Stimulated activated CD4-positive, alpha-beta T cell treated with anti-CD3 and anti-CD28 coated beads, TNF-alpha, amount 100 ng/mL, for 1 hour (primary cell): ENCODE results near the gene PLEKHM3.
"Not testable (repeated sequence)": the region's sequence is repeated elsewhere in the genome, so short reads cannot be mapped to it uniquely, and the experiment has no call there.

ENCODE experiments used
- DNase-seq, 3 donors: peaks; one replicate each; pipeline ENCODE4 v3.0.0-alpha.2; 2020; ENCODE audit warnings: low read depth in 3 of 3, low spot score in 1 of 3

Gene PLEKHM3

DNA sequence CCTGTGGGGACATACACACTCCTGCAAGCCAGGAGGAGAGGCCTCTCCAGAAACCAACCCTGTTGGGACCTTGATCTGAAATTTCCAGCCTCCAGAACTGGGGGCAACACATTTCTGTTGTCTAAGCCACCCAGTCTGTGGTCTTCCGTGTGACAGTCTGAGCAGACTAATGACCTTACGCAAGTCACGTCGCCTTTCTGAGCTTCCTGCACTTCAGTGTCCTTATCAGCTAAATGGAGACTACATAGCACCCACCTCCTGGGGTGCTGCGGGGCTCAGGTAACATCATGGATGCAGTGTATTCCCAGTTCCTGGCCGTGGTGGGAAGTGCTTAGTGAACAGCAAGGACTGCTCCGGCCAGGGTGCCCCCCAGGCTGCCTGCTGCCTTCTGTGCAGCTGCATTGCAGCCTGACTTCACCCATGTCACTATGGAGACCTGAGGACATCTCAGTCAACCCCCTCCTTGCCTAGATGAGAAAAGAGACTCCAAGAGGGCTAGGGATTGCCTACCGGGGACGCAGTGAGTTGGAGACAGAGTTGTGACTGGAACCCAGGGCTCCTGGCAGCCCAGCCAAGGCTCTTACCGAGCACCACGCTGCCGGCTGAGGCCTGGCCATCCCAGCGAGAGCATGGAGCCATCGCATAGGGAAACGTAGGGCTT is 194.4 kb downstream of the PLEKHM3 start:
- DNase-seq = no peak

DNA sequence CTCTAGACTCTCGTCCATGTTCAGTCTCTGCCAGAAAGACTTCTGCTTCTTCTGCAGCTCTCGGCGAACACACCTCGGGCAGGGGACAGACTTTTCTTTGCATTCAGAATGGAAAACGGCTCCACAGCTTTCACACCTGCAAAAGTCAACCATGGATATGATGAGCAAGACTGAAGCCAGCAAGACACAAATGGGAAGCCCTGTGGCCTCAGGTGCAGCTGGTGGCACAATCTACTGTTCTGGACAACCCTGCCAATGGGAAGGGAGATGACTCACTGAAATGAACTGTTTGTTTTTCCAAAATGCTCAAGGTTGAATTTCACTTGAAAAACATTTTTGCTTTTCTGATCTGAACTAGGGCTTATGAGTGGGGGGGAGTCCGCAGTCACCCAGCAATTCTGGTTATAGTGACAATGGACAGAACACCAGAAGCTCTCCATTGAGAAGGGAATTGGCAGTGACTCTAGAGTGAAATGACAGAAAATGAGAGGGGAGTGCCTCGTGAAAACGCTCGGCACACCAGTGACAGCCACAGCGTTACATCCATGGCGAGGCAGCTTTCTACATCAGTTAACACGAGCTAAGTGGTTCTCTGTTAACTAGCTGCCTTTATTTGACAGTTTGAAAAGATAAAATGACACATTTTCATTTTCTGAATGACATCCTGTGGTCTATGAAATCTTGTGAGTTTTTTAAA is 196.8 kb downstream of the PLEKHM3 start:
- no peak for DNase-seq

DNA sequence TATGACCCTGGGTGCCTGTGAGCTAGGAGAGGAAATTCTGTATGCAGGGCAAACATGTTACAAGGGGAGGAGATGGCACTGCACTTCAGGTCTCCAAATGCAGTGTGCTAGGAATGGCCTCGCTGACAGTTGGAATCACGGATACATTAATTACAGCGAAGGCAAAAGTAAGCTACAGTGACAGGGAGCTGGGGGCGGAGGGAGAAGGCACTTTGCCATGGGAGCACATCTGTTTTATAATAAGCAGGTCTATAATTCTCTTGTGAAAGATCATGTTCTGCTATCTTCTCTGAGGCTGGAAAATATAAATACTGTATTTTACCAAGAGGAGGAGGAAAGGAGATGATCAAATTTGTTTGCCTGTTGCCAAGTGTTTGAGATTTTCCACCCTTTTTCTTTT is 199.3 kb downstream of the PLEKHM3 start:
- no peak for DNase-seq

DNA sequence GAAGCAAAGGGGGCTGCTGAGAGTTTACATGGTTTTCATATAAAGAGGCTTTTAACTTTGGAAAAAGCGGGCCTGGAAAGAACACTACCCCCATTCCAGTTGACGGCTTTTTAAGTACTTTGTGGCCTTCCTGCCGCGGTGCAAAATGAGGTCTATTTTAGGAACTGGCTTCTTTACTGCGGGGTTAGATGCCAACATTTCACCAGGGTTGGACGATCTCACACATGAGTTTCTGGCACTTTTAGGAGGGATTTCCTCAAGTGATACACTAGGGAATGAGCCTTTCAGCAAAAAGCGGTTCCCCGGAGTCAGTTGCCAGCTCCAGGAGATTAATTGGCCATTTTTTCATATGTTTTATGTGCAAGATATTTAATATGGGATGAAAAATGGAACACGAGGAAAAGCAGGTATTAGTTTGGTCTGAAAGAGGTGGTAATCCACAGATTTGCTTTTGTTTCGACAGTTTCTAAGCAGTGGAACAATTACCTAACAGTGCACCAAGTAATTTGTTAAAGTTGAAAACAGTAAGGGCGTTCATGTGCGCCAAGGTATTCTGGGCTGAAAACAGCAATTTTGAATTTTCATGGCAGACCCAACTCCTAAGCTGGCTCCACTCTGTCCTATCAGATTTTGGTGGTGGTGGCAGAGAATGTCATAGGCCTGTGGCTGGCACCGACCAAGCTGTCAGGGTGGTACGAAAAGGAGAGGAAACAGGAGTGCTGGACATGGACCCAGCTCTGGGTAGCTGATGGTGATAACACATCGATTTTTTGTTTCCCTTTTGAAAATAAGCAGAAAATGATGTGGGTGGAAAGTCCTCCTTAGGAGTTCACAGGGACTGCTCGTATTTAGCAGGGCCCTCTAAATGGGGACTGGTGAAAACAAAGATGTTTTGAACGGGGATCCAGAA is 200.0 kb downstream of the PLEKHM3 start:
- no peak for DNase-seq

DNA sequence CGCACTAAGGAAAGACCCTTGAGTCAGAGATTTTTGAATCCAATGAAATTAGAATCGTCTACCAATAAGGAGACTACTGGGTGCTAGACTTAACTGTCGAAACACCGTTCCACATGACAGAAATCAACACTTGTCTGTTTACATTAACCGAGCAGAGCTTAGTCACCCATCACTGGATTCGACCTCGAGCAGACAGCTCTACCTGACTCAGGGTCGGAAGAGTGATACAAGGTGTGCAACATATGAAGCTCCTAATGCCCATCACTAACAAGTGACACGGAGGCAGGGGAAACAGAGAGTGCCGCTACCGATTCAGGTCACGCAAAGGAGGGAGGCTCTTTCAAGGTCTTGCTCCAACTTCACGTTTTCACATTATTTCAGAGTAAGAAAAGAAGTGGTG is 201.5 kb downstream of the PLEKHM3 start:
- no peak for DNase-seq

DNA sequence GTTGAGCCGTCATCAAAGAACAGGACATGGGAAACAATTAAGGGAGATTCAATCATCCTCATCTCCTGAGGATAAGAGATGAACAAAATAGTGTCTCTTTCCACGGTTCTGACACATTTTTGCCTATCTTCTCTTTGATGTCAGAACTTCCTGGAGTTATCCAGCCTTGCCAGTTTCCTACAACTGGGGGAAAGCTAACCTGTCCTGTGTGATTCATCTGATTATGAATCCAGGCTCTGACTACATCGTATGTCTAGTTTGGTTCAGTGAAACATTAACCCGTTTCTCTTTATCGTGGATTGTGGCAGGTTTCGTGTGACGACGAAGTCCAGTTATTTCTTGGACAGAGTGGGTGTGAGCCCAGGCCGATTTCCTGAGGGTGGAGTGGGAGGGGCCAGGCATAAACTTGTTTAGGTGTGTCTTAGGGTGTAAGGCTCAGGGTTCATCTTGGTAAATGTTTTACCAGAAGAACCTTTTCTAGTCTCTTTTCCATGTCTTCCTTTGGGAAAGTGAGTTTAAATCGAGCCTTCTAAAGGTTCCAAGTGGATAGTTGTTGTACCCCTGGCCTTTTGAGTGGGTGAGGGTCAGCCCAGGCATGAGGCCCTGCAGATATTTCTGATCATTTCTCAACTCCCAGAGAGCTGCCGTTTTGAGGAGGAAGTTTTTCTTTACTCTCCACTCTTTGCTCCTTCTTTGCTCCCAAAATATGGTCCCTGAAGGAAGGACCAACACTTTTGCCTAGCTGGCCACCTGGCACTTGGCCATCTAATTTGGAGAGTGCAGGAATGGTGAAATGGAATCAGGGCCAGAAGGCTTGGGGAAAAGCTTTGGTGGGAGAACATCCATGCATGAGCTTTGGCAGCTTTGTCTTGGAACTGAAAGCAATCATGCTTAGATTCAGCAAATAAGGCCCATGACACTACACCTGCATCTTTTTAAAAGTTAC is 205.2 kb downstream of the PLEKHM3 start:
- DNase-seq = no peak

DNA sequence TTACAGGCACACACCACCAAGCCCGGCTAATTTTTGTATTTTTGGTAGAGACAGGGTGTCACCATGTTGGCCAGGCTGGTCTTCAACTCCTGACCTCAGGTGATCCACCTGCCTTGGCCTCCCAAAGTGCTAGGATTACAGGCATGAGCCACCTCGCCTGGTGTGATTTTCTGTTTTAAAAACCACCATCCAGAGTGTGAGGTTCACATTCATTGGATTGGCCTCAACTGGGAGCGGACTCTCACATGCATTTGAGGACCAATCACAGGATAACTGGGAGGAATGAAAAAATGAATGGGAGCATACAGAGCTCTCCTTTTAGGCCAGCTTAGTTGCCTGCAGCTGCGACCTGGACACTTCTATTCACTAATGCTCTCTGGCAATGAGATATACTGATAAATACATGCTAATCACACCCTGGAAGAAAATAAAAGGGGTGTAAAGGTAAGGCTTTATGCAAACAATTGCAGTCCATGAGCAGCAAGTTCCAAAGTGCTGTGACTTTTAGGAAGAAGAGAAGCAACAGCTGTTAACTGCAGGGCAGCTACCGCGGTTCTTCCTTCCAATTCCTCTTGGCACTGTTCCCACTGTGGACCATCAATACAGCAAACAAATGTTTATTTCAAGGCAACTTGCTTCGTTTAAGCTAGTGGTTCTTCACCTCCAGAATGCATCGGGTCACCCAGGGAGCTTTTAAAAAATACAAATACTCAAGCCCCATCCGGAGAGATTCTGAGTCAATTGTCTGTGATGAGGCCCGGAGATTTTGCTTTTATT is 206.1 kb downstream of the PLEKHM3 start:
- no peak for DNase-seq

DNA sequence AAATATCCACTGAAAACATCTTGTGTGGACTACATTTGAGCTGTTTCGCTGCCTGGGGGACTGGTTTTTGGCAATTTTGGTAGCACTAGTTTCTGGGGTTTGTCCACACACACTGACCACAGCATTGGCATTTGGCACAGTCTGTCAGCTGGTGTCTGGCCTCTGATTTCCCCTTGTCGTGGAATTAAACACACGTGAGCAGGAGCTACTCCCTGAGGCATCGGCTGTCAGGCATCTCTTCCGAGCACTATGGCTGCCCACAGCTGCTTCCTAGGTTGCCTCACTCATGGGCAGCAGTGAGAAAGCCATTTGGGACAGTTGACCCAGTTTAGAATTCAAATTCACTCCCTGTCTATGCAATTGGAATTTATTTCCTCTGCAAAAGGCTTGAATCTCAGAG is 208.8 kb downstream of the PLEKHM3 start:
- DNase-seq = no peak

DNA sequence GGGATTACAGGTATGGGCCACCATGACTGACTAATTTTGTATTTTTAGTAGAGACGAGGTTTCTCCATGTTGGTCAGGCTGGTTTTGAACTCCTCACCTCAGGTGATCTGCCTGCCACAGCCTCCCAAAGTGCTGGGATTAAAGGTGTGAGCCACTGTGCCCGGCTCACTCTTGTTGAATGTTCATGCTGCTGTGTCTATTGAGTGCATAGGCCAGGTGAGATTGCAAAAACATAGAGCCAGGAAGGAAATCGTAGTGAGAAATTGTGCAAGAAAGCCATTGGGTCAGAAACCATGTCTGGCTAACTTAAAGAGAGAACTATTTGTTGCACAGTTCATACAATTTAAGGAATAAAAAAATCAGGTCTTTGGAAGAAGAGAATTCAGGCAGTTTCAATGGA is 210.1 kb downstream of the PLEKHM3 start:
- no peak for DNase-seq

DNA sequence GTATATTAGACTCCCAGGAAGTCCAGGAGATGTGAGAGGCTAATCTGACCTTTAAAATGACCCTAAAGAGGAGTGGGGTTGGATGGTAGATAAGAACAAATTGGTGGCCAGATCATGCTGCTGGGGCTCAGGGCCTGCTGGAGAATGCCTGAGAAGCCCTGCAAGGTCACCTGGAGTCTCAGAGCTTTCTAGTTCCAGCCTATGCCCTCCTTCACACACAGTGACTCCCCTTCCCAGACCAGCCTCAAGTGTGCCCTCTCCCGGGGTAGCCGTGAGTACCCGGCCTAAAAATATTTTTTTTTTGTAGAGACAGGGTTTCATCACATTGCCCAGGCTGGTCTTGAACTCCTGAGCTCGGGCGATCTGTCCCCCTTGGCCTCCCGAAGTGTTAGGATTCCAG is 211.4 kb downstream of the PLEKHM3 start:
- DNase-seq = no peak

DNA sequence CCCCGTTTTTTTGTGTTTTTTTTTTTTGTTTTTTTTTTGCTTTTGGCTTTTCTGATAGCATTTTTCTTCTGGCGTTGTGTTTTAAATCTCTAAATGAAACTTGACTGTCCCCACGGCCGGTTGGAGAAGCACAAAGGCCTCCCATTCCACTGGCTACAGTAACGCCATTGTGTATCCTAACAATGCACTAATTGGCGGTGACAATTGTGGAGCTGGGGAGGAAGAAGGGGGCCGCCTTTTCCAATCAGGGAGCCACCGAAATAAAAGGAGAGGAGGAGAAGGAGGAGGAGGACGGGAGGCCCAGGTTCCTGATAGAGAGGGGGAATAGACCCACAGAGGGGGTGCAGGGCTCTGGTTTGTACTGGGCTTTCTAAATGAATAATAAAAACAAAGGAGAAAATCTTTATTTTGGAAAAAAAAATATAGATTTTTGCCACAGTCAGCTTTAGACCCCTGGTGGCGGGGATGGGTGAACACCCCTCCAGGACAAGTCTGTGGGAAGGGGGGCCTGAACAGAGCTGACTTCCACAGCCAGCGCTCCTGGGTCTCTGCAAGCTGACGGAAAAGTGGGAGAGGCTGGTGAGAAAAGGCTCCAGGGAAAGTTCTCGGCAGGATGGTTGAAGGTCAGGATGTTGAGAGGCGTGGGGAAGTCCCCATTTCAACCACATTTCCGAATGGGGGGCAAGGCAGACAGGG is 212.0 kb downstream of the PLEKHM3 start:
- DNase-seq = no peak

DNA sequence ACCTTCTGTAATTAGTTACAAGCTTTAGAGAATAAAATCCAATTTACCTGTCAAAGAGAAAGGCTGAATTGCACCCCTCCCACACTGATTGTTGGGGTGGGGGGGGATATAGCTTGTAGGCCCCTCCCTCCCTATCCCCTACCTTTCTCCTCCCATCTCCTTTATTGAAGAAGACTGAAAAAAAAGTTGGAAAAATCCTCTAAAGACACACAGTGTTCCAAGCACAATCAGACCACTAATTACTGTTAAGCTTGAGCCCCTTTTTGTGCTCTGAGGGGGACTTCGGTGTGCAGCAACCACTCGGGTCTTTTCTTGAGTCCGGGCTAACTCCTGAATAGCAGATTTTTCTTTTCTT is 212.6 kb downstream of the PLEKHM3 start:
- DNase-seq = no peak

DNA sequence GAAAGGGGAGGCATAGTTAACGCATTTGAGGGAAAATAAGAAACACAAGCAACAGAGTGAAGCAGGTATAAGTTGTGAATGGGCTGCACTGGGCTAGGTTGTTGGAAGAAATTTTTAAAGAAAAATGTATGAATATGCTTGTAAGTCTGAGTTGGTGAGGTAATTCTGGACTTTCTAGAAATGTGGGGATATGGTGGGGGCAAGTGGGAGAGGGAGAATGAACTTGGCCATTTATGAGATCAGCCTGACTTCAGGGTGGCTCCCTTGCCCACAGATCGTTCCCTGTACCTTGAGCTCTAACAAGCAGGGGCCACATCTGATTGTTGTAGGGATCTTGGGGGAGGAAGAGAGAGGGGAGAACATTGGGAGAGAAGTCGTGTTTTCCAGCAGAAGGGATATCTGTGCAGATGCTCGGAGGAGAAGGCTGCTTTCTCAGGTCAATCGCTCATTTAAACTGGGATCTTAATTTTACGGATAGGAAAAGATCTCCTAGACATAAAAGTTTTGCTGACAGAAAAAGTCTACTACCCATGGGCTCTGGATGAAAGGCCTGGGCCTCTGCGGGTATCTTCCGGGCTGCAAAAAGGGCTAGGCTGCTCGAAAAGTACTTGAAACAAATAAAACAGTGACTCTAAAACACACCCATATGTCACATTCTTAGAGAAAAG is 213.1 kb downstream of the PLEKHM3 start:
- no peak for DNase-seq

DNA sequence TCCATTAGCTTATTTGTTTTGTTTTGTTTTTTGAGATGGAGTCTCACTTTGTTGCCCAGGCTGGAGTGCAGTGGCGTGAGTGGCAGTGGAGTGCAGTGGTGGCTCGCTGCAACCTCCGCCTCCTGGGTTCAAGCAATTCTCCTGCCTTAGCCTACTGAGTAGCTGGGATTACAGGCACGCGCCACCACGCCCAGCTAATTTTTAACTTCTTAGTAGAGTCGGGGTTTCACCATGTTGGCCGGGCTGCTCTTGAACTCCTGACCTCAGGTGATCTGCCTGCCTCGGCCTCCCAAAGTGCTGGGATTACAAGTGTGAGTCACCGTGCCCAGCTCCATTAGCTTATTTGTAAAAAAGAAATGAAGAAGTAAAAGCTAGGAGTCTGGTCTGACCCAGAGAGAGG is 213.7 kb downstream of the PLEKHM3 start:
- not testable (repeated sequence) for DNase-seq

DNA sequence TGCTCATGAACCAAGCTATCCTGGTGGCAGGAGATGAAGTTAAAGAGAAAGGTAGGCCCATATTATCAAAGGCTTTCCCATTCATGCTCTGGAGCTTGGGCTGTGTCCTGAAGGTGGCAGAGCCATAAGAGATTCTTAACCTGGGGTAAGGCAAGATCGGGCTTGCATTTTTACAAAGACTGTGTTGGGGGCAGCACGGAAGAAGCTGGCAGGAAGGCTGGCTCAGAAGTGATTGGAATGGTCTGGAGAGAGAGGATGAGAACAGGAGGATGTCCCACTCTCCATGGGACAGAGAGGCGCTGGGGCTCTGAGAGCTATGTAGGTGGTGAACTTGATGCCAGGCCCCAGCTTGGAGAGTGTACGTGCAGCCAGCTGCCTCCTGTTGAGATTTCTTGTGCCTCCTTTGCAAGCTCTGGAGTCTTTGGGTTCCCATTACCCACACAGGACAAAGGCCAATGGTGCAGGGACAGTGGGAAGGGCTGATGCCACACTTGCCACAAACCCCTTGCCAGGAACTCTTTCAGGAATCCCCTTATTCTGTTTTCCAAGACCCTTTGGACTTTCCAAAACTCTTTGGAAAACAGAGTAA is 215.0 kb downstream of the PLEKHM3 start:
- DNase-seq = no peak

DNA sequence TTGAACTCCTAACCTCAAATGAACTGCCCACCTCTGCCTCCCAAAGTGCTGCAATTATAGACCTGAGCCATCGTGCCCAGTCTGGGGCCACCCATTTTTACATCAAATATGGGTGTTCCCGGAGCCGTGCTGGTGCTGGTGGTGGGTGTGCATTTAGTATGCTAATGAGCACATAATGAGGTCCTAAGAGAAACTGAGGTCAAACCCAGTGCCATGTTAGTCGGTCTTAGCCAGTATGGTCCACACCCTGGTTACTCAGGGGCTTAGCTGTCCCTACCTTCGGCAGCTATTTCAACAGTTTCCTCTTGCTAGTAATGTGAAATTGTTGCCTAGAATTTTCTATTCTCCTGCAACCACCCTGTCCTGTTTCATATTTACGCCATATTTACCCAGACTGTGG is 217.2 kb downstream of the PLEKHM3 start:
- no peak for DNase-seq

DNA sequence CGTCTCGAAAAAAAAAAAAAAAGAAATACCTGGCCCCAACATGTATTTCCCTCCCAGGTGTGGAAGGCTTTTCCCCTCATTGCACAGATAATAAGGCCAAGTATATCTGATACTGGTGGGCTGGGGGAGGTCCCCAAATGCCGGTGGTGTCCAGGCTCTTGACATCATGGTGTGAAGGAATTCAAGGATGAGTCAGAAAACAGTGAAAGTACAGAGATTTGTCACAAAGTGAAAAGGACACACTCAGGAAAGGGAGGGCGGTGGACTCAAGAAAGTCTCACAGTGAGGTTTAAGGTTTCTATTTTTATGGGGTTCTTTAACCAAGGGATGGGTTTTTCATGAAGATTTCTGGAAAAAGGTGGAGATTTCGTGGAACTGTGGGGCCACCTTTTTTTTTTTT is 217.8 kb downstream of the PLEKHM3 start:
- DNase-seq = no peak

DNA sequence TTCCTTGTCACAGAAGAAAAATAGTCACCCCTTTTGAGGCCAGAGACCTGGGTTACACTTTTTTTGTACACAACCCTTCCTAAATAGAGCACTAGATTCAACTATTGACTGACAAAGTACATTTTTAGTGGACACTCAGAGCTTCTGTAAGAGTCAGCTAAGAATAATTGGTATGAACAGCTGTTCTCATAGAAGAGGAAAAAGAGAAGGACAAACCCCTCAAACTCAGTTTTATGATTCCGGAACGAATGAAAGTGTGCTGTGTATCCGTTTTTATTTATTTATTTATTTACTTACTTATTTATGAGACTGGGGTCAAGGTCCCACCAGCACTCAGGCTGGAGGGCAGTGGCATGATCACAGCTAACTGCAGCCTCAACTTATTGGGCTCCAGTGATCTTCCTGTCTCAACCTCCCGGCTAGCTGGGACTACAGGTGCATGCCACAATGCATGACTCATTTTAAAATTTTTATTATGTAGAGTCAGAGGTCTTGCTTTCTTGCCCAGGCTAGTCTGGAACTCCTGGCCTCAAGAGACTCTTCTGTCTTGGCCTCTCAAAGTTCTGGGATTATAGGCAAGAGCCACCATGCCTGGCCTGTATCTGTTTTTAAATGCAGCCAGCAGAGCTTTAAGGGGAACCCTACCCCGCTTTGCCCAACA is 219.6 kb downstream of the PLEKHM3 start:
- no peak for DNase-seq
